Measurements from ENCODE around the gene INSRR. TPM values are rescaled to one million over a fixed set of nuclear protein-coding genes. Genes with fewer than 3 reads are reported as not detected.

The INSRR gene
- total RNA-seq, 4 donors from 2014 or later, result under 0.01 to 0.60 (median 0.20) TPM

GRCh38 chr1:156804026-156804425, 54.9 kb downstream of the INSRR start:
- Histone ChIP-seq H3K27ac (no peak overlapping the region), H3K9me3 (no peaks in the 10 kb centered on the region), H3K27me3 (no peaks in the 10 kb centered on the region), H3K36me3 (peaks cover 0 to 29% (median 6%) of the 10 kb centered on the region in 3 donors), H3K4me3 (no peak overlapping the region), H3K4me1 (peaks cover 0 to 45% (median 1%) of the 10 kb centered on the region in 4 donors)
- DNase-seq (ENCODE audit: low spot score in 2 of 2), result no peak
- 63 to 67% methylated on average over 3 of the region's 3 CpGs for WGBS, 2 donors
- TF ChIP-seq CTCF (IDR thresholded peaks at IDR 0.05) (no peak), POLR2A (IDR thresholded peaks at IDR 0.05) (no peak), EP300 (IDR thresholded peaks at IDR 0.05) (no peak)

- Histone ChIP-seq H3K4me1 (peaks cover 0 to 45% (median 1%) of the 10 kb centered on the region in 4 donors), H3K27me3 (no peaks in the 10 kb centered on the region), H3K9me3 (no peaks in the 10 kb centered on the region), H3K4me3 (no peak overlapping the region), H3K36me3 (peaks cover 0 to 36% (median 11%) of the 10 kb centered on the region in 3 donors), H3K27ac (no peak overlapping the region)
- 83 to 84% methylated on average over 13 of the region's 13 CpGs for WGBS, 2 donors
- TF ChIP-seq CTCF (IDR thresholded peaks at IDR 0.05), result no peak
- no peak for TF ChIP-seq POLR2A (IDR thresholded peaks at IDR 0.05)
- no peak for TF ChIP-seq EP300 (IDR thresholded peaks at IDR 0.05)
- DNase-seq (ENCODE audit: low spot score in 2 of 2), result no peak
Observed at GRCh38 chr1:156803086-156803851, 55.6 kb downstream of the INSRR start.

GRCh38 chr1:156802421-156802935, 56.4 kb downstream of the INSRR start:
- no peak for DNase-seq (ENCODE audit: low spot score in 2 of 2)
- no peaks in the 10 kb centered on the region for H3K27me3 ChIP-seq
- TF ChIP-seq CTCF (IDR thresholded peaks at IDR 0.05) (no peak), POLR2A (IDR thresholded peaks at IDR 0.05) (no peak), EP300 (IDR thresholded peaks at IDR 0.05) (no peak)
- H3K4me1 ChIP-seq, result peaks cover 0 to 45% (median 1%) of the 10 kb centered on the region in 4 donors
- H3K36me3 ChIP-seq, result peaks cover 0 to 44% (median 17%) of the 10 kb centered on the region in 3 donors
- no peak overlapping the region for H3K4me3 ChIP-seq
- no peaks in the 10 kb centered on the region for H3K9me3 ChIP-seq
- no peak overlapping the region for H3K27ac ChIP-seq
- 82 to 91% methylated on average over 8 of the region's 8 CpGs for WGBS, 2 donors

- Histone ChIP-seq H3K36me3 (peaks cover 0 to 53% (median 17%) of the 10 kb centered on the region in 3 donors), H3K9me3 (no peaks in the 10 kb centered on the region), H3K4me3 (no peak overlapping the region), H3K27me3 (no peaks in the 10 kb centered on the region), H3K4me1 (peaks cover 0 to 43% (median 1%) of the 10 kb centered on the region in 4 donors), H3K27ac (no peak overlapping the region)
- DNase-seq (ENCODE audit: low spot score in 2 of 2), result peak in 1 of 2 donors; percentile 20
- TF ChIP-seq CTCF (IDR thresholded peaks at IDR 0.05) (peak in 1 of 5 experiments; percentile 16), POLR2A (IDR thresholded peaks at IDR 0.05) (no peak), EP300 (IDR thresholded peaks at IDR 0.05) (peak in 1 of 2 donors; percentile 62)
- WGBS, 2 donors, result 55 to 58% methylated on average over 7 of the region's 7 CpGs
Observed at GRCh38 chr1:156801409-156802121, 57.4 kb downstream of the INSRR start.
